Activated CD8-positive, alpha-beta T cell treated with anti-CD3 and anti-CD28 coated beads for 36 hours (primary cell): ENCODE data around the gene PLEKHN1. TPM values are rescaled to one million over a fixed set of nuclear protein-coding genes. Genes with fewer than 3 reads are reported as not detected.
A peak's percentile ranks its signal among the peaks of the same experiment; 100 is the strongest.

ENCODE experiments used
- ATAC-seq: fragments of 200-7000 bp; cut with Tn5 transposase; one replicate; pipeline ENCODE4 v1.10.0; 2021; ENCODE audit warnings: mild to moderate bottlenecking, moderate library complexity
- CTCF ChIA-PET: fragments of 350-600 bp; sonication (Branson Sonifier 250); formaldehyde crosslinking; loops from one replicate; lab custom pipeline; 2021; ENCODE audit warnings: antibody characterized with exemption; lab: Charles Lee
- POLR2A ChIA-PET: fragments of 350-600 bp; sonication (Branson Sonifier 250); formaldehyde crosslinking; loops from one replicate; lab custom pipeline; 2021; ENCODE audit warnings: antibody characterized with exemption; lab: Charles Lee
- DNase-seq: peaks from one replicate; pipeline ENCODE4 v3.0.0-alpha.2; 2020
- H3K27ac Mint-ChIP-seq: one replicate; pipeline ENCODE4 v1.8.0; 2021; ENCODE audit warnings: mild to moderate bottlenecking, mixed read lengths
- H3K27me3 Mint-ChIP-seq: one replicate; pipeline ENCODE4 v1.8.0; 2021; ENCODE audit warnings: mixed read lengths
- H3K36me3 Mint-ChIP-seq: one replicate; pipeline ENCODE4 v1.8.0; 2021; ENCODE audit warnings: low read depth, mixed read lengths
- H3K4me1 Mint-ChIP-seq: one replicate; pipeline ENCODE4 v1.8.0; 2021; ENCODE audit warnings: low read depth, mixed read lengths
- H3K4me3 Mint-ChIP-seq: one replicate; pipeline ENCODE4 v1.8.0; 2021; ENCODE audit warnings: mild to moderate bottlenecking, moderate library complexity, mixed read lengths
- H3K9me3 Mint-ChIP-seq: one replicate; pipeline ENCODE4 v1.8.0; 2021; ENCODE audit warnings: mixed read lengths
- CTCF ChIP-seq: fragments of 200-600 bp; IDR thresholded peaks from one replicate; pipeline ENCODE4 v1.8.0; 2022; ENCODE audit warnings: antibody characterized with exemption, mild to moderate bottlenecking
- intact Hi-C: fragments of 100-400 bp; cut with micrococcal nuclease; formaldehyde crosslinking; loops from one replicate; pipeline ENCODE4 v1.10.0; 2022
- total RNA-seq, 2 experiments: library from RNA; stranded (reverse); gene quantifications; one replicate each; pipeline ENCODE4 v1.2.3, GENCODE V29; 2021

Gene PLEKHN1
- total RNA-seq, 2 experiments from 2014 or later: 1.0 to 1.3 TPM

GRCh38 chr1:965526-966134 is 652 bp upstream of the PLEKHN1 start:
- intact Hi-C loops: no loop called here
- Mint-ChIP-seq H3K4me3 (peak overlapping the region; percentile 61), H3K27me3 (peaks cover 8% of the 10 kb centered on the region), H3K9me3 (peaks cover 2% of the 10 kb centered on the region), H3K36me3 (peaks cover 10% of the 10 kb centered on the region), H3K27ac (peak overlapping the region; percentile 46), H3K4me1 (peaks cover 11% of the 10 kb centered on the region)
- TF ChIP-seq CTCF: no peak
- ChIA-PET CTCF (interaction anchor here (1.7 kb wide), 1 partner anchor 19 kb away, joined by 5 read pairs; no protein-coding TSS in a partner anchor), POLR2A (interaction anchor here (1.5 kb wide), 1 partner anchor 61 kb away, joined by 3 read pairs; no protein-coding TSS in a partner anchor)
- DNase-seq: no peak
- ATAC-seq: no peak

- peaks cover 11% of the 10 kb centered on the region for H3K27me3 Mint-ChIP-seq
- ATAC-seq: peak; percentile 86
- ChIA-PET CTCF (interaction anchor here (1.0 to 1.7 kb wide), 6 partner anchors 10 to 98 kb away, joined by 4 to 9 read pairs (median 6); no protein-coding TSS in a partner anchor), POLR2A (interaction anchor here (0.7 to 1.2 kb wide), 3 partner anchors 9 to 93 kb away, joined by 3 read pairs; partner anchors contain the start of gene ISG15)
- DNase-seq: peak; percentile 92
- H3K27ac Mint-ChIP-seq: peak overlapping the region; percentile 81
- intact Hi-C loops: no loop called here
- peaks cover 8% of the 10 kb centered on the region for H3K36me3 Mint-ChIP-seq
- H3K4me1 Mint-ChIP-seq: peaks cover 7% of the 10 kb centered on the region
- peaks cover 2% of the 10 kb centered on the region for H3K9me3 Mint-ChIP-seq
- H3K4me3 Mint-ChIP-seq: peak overlapping the region; percentile 77
- TF ChIP-seq CTCF: no peak
These were observed 520 bp downstream of the PLEKHN1 start for GRCh38 chr1:966704-967300.

GRCh38 chr1:967466-968343 is 1.4 kb downstream of the PLEKHN1 start:
- Mint-ChIP-seq H3K27me3 (peaks cover 11% of the 10 kb centered on the region), H3K27ac (no peak overlapping the region), H3K9me3 (peaks cover 2% of the 10 kb centered on the region), H3K4me1 (peaks cover 7% of the 10 kb centered on the region), H3K36me3 (peaks cover 4% of the 10 kb centered on the region), H3K4me3 (peak overlapping the region; percentile 77)
- ChIA-PET POLR2A (interaction anchor here (0.9 to 1.2 kb wide), 2 partner anchors 14 to 92 kb away, joined by 3 read pairs; no protein-coding TSS in a partner anchor), CTCF (interaction anchor here (0.9 to 1.7 kb wide), 6 partner anchors 9 to 98 kb away, joined by 3 to 9 read pairs (median 6); no protein-coding TSS in a partner anchor)
- ATAC-seq (no peak), DNase-seq (no peak)
- intact Hi-C loops: no loop called here
- TF ChIP-seq CTCF: no peak

- CTCF ChIA-PET: no interaction called here
- DNase-seq (no peak), ATAC-seq (no peak)
- no peak overlapping the region for H3K27ac Mint-ChIP-seq
- H3K36me3 Mint-ChIP-seq: peaks cover 2% of the 10 kb centered on the region
- peaks cover 13% of the 10 kb centered on the region for H3K27me3 Mint-ChIP-seq
- POLR2A ChIA-PET: interaction anchor here (1.0 kb wide), 1 partner anchor 20 kb away, joined by 3 read pairs; no protein-coding TSS in a partner anchor
- H3K4me3 Mint-ChIP-seq: no peak overlapping the region
- peaks cover 7% of the 10 kb centered on the region for H3K4me1 Mint-ChIP-seq
- peaks cover 2% of the 10 kb centered on the region for H3K9me3 Mint-ChIP-seq
- TF ChIP-seq CTCF: no peak
- intact Hi-C loops: no loop called here
These were observed 3.1 kb downstream of the PLEKHN1 start for GRCh38 chr1:969260-969855.
